ENCODE measurements around the gene IMPA2. TPM values are rescaled to one million over a fixed set of nuclear protein-coding genes. Genes with fewer than 3 reads are reported as not detected.

Gene IMPA2
- total and polyA plus RNA-seq, 2 of the 8 experiments (the other 6 are each of a cell fraction or from before 2014, with no cell fraction given), result 102 to 140 TPM

GRCh38 chr18:12033643-12034025 lies 52.3 kb downstream of the IMPA2 start:
- H3K79me1 ChIP-seq (ENCODE audit: low read depth, low read length), result no peaks in the 10 kb centered on the region
- H2BK5ac ChIP-seq (ENCODE audit: low read depth, low read length), result no peak overlapping the region
- peaks cover 7 to 23% (median 14%) of the 10 kb centered on the region in 4 experiments; a peak in 7 of 8 replicates for H3K36me3 ChIP-seq (ENCODE audit: control insufficient read depth in 2 of 4, insufficient read depth in 4 of 4, low read length in 3 of 4)
- H3K18ac ChIP-seq (ENCODE audit: extremely low read depth, low read length), result no peak overlapping the region
- H3K4me1 ChIP-seq (replicated peaks in 1 of 4; ENCODE audit: control insufficient read depth in 3 of 4, insufficient read depth in 4 of 4, low read length in 3 of 4), result no peaks in the 10 kb centered on the region
- no peak overlapping the region for H4K91ac ChIP-seq (replicated peaks; ENCODE audit: insufficient read length, low read length)
- H2BK12ac ChIP-seq (ENCODE audit: low read depth, low read length), result no peak overlapping the region
- H3K27me3 ChIP-seq (replicated peaks in 1 of 4; ENCODE audit: control insufficient read depth in 3 of 4, extremely low read depth in 1 of 4, insufficient read depth in 3 of 4, low read length in 3 of 4), result peaks cover 0 to 10% (median 9%) of the 10 kb centered on the region in 4 experiments; a peak in 6 of 7 replicates
- H4K5ac ChIP-seq (ENCODE audit: insufficient read length, low read depth, low read length), result no peak overlapping the region
- no peak overlapping the region for H3K4ac ChIP-seq (replicated peaks; ENCODE audit: insufficient read length, low read depth, low read length)
- no peak overlapping the region for H3K9ac ChIP-seq (replicated peaks in 1 of 4; ENCODE audit: extremely low read depth in 1 of 4, low read depth in 3 of 4, low read length in 3 of 4)
- no peak overlapping the region for H2BK15ac ChIP-seq (ENCODE audit: low read length)
- H3K23me2 ChIP-seq (ENCODE audit: low read depth, low read length), result peaks cover under 1% of the 10 kb centered on the region; the same call in 1 of the 2 replicates
- POLR2A ChIA-PET (ENCODE audit: partially characterized antibody), result interaction anchor here (0.6 to 1.2 kb wide), 3 partner anchors 22 to 171 kb away, joined by 3 read pairs; no protein-coding TSS in a partner anchor
- H3K23ac ChIP-seq (ENCODE audit: insufficient read length), result no peak overlapping the region
- H4K8ac ChIP-seq (ENCODE audit: extremely low read depth, insufficient read depth, low read length), result no peak overlapping the region
- H3K4me3 ChIP-seq (ENCODE audit: extremely low read depth in 1 of 4, insufficient read depth in 2 of 4, low read depth in 3 of 4, low read length in 4 of 4), result no peak overlapping the region
- no peak overlapping the region for H3K14ac ChIP-seq (ENCODE audit: insufficient read length)
- no peak for TF ChIP-seq TBP (IDR thresholded peaks at IDR 0.05; ENCODE audit: low read depth, low read length)
- TF ChIP-seq GABPA (IDR thresholded peaks at IDR 0.05; ENCODE audit: borderline replicate concordance, insufficient read depth, low read length), result no peak
- TF ChIP-seq BACH1 (IDR thresholded peaks at IDR 0.05; ENCODE audit: low read length), result no peak
- TF ChIP-seq ASH2L (IDR thresholded peaks at IDR 0.05; ENCODE audit: low read length), result no peak
- no peak for TF ChIP-seq SIX5 (IDR thresholded peaks at IDR 0.05; ENCODE audit: low read depth, low read length)
- TF ChIP-seq KDM4A (IDR thresholded peaks at IDR 0.05; ENCODE audit: low read depth, low read length, severe bottlenecking), result no peak
- no peak for TF ChIP-seq CHD2 (IDR thresholded peaks at IDR 0.05; ENCODE audit: low read length)
- no peaks in the 10 kb centered on the region for H3K79me2 ChIP-seq (ENCODE audit: control insufficient read depth in 1 of 2, insufficient read depth in 2 of 2, low read length in 2 of 2)
- H3K56ac ChIP-seq (replicated peaks; ENCODE audit: insufficient read length, low read depth, low read length), result no peak overlapping the region
- H4K20me1 ChIP-seq (replicated peaks in 1 of 2; ENCODE audit: control insufficient read depth in 1 of 2, insufficient read depth in 2 of 2, low read length in 2 of 2), result peaks cover 0 to 2% of the 10 kb centered on the region in 2 experiments
- no peaks in the 10 kb centered on the region for H3K9me3 ChIP-seq (ENCODE audit: insufficient read depth in 2 of 2, low read depth in 1 of 2, low read length in 1 of 2)
- H2AFZ ChIP-seq (ENCODE audit: low read length), result no peak overlapping the region
- CTCF ChIA-PET (ENCODE audit: partially characterized antibody), result interaction anchor here (1.2 to 6.0 kb wide), 2 partner anchors 96 to 203 kb away, joined by 4 to 31 read pairs; no protein-coding TSS in a partner anchor
- no peak for FAIRE-seq
- no peak overlapping the region; a peak in 1 of 4 replicates for H3K4me2 ChIP-seq (ENCODE audit: insufficient read depth in 1 of 2, low read depth in 2 of 2, low read length in 2 of 2)
- no peak overlapping the region for H2BK120ac ChIP-seq (replicated peaks; ENCODE audit: low read depth, low read length)
- no peak overlapping the region for H2BK20ac ChIP-seq (ENCODE audit: low read length)
- no peak overlapping the region for H2AK5ac ChIP-seq (ENCODE audit: low read depth, low read length)
- no peak for DNase-seq (ENCODE audit: low read depth in 1 of 2, low spot score in 2 of 2)
- 77% methylated on average over 7 of the region's 7 CpGs; no CpG with 5 or more reads in 1 of the 2 experiments for WGBS, 2 experiments (ENCODE audit: extremely low coverage in 1 of 2, insufficient coverage in 1 of 2, insufficient read length in 1 of 2, insufficient replicate concordance in 2 of 2, low coverage in 1 of 2, low lambda C conversion rate in 2 of 2, missing lambda C conversion rate in 1 of 2)
- no peak overlapping the region for H3K27ac ChIP-seq (ENCODE audit: low read depth, low read length)

Measured in H1 (cell line).